ENCODE results near the gene MYORG.

Gene MYORG

GRCh38 chr9:34376596-34377403, at the start of gene MYORG:
MYORG (minus strand) TSS chr9:34376898; CDS start chr9:34372943, 3,955 bp downstream.
- peak; percentile 99 for DNase-seq

- DNase-seq: no peak
These were observed 43.2 kb upstream of the MYORG start for GRCh38 chr9:34419716-34420504.

GRCh38 chr9:34417734-34418133, 41.0 kb upstream of the MYORG start:
- DNase-seq: no peak

- peak; percentile 37 for DNase-seq
These were observed 36.6 kb upstream of the MYORG start for GRCh38 chr9:34413231-34413852.

- DNase-seq: no peak
These were observed 35.6 kb upstream of the MYORG start for GRCh38 chr9:34412336-34412735.

- DNase-seq: no peak
These were observed 32.5 kb upstream of the MYORG start for GRCh38 chr9:34409154-34409553.

- no peak for DNase-seq
These were observed 31.5 kb upstream of the MYORG start for GRCh38 chr9:34408173-34408572.

- no peak for DNase-seq
These were observed 29.5 kb upstream of the MYORG start for GRCh38 chr9:34406219-34406618.

- no peak for DNase-seq
These were observed 29.0 kb upstream of the MYORG start for GRCh38 chr9:34405719-34406118.

GRCh38 chr9:34403554-34404380, 27.1 kb upstream of the MYORG start:
- peak; percentile 70 for DNase-seq

GRCh38 chr9:34400686-34401602, 24.2 kb upstream of the MYORG start:
- no peak for DNase-seq

GRCh38 chr9:34400275-34400674, 23.6 kb upstream of the MYORG start:
- no peak for DNase-seq

- no peak for DNase-seq
These were observed 23.0 kb upstream of the MYORG start for GRCh38 chr9:34399729-34400128.

- DNase-seq: no peak
These were observed 22.2 kb upstream of the MYORG start for GRCh38 chr9:34398875-34399274.

- no peak for DNase-seq
These were observed 19.8 kb upstream of the MYORG start for GRCh38 chr9:34396276-34397214.

- no peak for DNase-seq
These were observed 15.8 kb upstream of the MYORG start for GRCh38 chr9:34392511-34392910.

- no peak for DNase-seq
These were observed 10.5 kb upstream of the MYORG start for GRCh38 chr9:34387239-34387638.

- DNase-seq: no peak
These were observed 10.0 kb upstream of the MYORG start for GRCh38 chr9:34386656-34387055.

- DNase-seq: no peak
These were observed 9.0 kb upstream of the MYORG start for GRCh38 chr9:34385561-34386230.
